Fibroblast of lung (primary cell): ENCODE data around the gene LIPF. TPM values are rescaled to one million over a fixed set of nuclear protein-coding genes. Genes with fewer than 3 reads are reported as not detected.

ENCODE experiments used
- DNase-seq, 2 donors: peaks; one replicate each; pipeline versions ENCODE4 v3.0.0 to v3.0.0-alpha.2; 2010; ENCODE audit warnings: low read depth in 2 of 2
- H2AFZ ChIP-seq: 2 replicates; pipeline ENCODE4 v1.5.1; 2012; ENCODE audit warnings: low read length, control low read depth, inconsistent platforms
- H3K27ac ChIP-seq: 2 replicates; pipeline ENCODE4 v1.5.1; 2011; ENCODE audit warnings: low read length, control low read depth; ENCODE audit not compliant: insufficient read depth
- H3K27me3 ChIP-seq: 2 replicates; pipeline ENCODE4 v1.5.1; 2011; ENCODE audit warnings: mild to moderate bottlenecking, low read length; ENCODE audit not compliant: control insufficient read depth, insufficient read depth
- H3K36me3 ChIP-seq: 2 replicates; pipeline ENCODE4 v1.5.1; 2011; ENCODE audit warnings: low read length; ENCODE audit not compliant: control insufficient read depth, insufficient read depth
- H3K4me1 ChIP-seq: 2 replicates; pipeline ENCODE4 v1.5.1; 2011; ENCODE audit warnings: low read length; ENCODE audit not compliant: control insufficient read depth, insufficient read depth; ENCODE audit errors: extremely low read depth
- H3K4me2 ChIP-seq: 2 replicates; pipeline ENCODE4 v1.5.1; 2011; ENCODE audit warnings: low read length, control low read depth; ENCODE audit not compliant: insufficient read depth; ENCODE audit errors: extremely low read depth
- H3K4me3 ChIP-seq, 4 experiments: fragments of 200-600 bp in 1 of 4; sonication (generic) in 1 of 4; replicated peaks in 1 of 4; 2 replicates each; pipeline ENCODE4 v1.5.1; 2011 to 2016; ENCODE audit warnings: low read length in 4 of 4, low read depth in 3 of 4, mild to moderate bottlenecking in 3 of 4, control low read depth in 2 of 4, inconsistent platforms in 1 of 4, mixed read lengths in 1 of 4; ENCODE audit not compliant: insufficient read depth in 1 of 4; ENCODE audit errors: control extremely low read depth in 1 of 4
- H3K79me2 ChIP-seq: 2 replicates; pipeline ENCODE4 v1.5.1; 2012; ENCODE audit warnings: mild to moderate bottlenecking, low read length, inconsistent platforms; ENCODE audit not compliant: control insufficient read depth, insufficient read depth
- H3K9ac ChIP-seq: 2 replicates; pipeline ENCODE4 v1.5.1; 2011; ENCODE audit warnings: mild to moderate bottlenecking, low read length, control low read depth; ENCODE audit not compliant: insufficient read depth
- H3K9me3 ChIP-seq: 2 replicates; pipeline ENCODE4 v1.5.1; 2012; ENCODE audit warnings: low read depth, low read length; ENCODE audit not compliant: control insufficient read depth, insufficient read depth
- H4K20me1 ChIP-seq: 2 replicates; pipeline ENCODE4 v1.5.1; 2011; ENCODE audit warnings: low read length; ENCODE audit not compliant: control insufficient read depth, insufficient read depth; ENCODE audit errors: extremely low read depth
- CTCF ChIP-seq, 2 donors: IDR thresholded peaks in 1 of 2; conservative IDR thresholded peaks in 1 of 2; 1 replicate in 1 of 2; 2 replicates in 1 of 2; pipeline ENCODE4 v1.5.1; 2011 to 2012; ENCODE audit warnings: low read length in 2 of 2, control low read depth in 1 of 2, inconsistent platforms in 1 of 2, low read depth in 1 of 2, mild to moderate bottlenecking in 1 of 2
- EZH2 ChIP-seq: IDR thresholded peaks from 2 replicates; pipeline ENCODE4 v1.5.1; 2012; ENCODE audit warnings: low read length, control low read depth, mild to moderate bottlenecking; ENCODE audit errors: missing control alignments
- polyA minus RNA-seq: library from RNA; depleted of rRNA, polyadenylated mRNA; stranded (reverse); fragments of >200 nt; gene quantifications from 2 replicates; pipeline ENCODE4 v1.2.3, GENCODE V29; 2011; ENCODE audit warnings: low replicate concordance
- polyA plus RNA-seq, 2 donors: library from polyadenylated mRNA; depleted of rRNA in 1 of 2; stranded (reverse) in 1 of 2; unstranded in 1 of 2; fragments of >200 nt; gene quantifications; 2 replicates each; pipeline ENCODE4 v1.2.1, GENCODE V29; 2011 to 2012; ENCODE audit warnings: missing spikeins in 1 of 2
- total RNA-seq: library from RNA; depleted of rRNA; stranded (reverse); fragments of >200 nt; gene quantifications from 2 replicates; pipeline ENCODE4 v1.2.1, GENCODE V29; 2014

Gene LIPF
- total RNA-seq (not detected in 2 replicates), polyA plus RNA-seq (0.05 TPM in 1 of 2 replicates, not detected in the other), polyA minus RNA-seq (not detected in 2 replicates)
- polyA plus RNA-seq (2012): not detected in 2 replicates

- H3K27ac ChIP-seq: no peak within 1 kb of the TSS
- no peaks in the 10 kb centered on the region for H4K20me1 ChIP-seq
- H3K36me3 ChIP-seq: no peaks in the 10 kb centered on the region
- no peak within 1 kb of the TSS for H3K4me2 ChIP-seq
- H3K4me3 ChIP-seq: no peak within 1 kb of the TSS
- H3K79me2 ChIP-seq: no peaks in the 10 kb centered on the region
- no peak within 1 kb of the TSS for H3K9ac ChIP-seq
- no peak within 1 kb of the TSS for H2AFZ ChIP-seq
- no peak for TF ChIP-seq CTCF (conservative IDR thresholded peaks at IDR 0.05 in 1 of 2, IDR thresholded peaks at IDR 0.05 in 1 of 2; ENCODE audit: low read depth in 1 of 2, low read length in 2 of 2)
- TF ChIP-seq EZH2: no peak
- no peaks in the 10 kb centered on the region for H3K9me3 ChIP-seq
- H3K27me3 ChIP-seq: no peaks in the 10 kb centered on the region
- peaks cover 6% of the 10 kb centered on the region for H3K4me1 ChIP-seq
- no peak for DNase-seq
Observed at GRCh38 chr10:88664142-88664541, at the start of gene LIPF. Gene LIPF (plus strand): TSS chr10:88664442. CDS start chr10:88667298, 2,856 bp downstream.

- Histone ChIP-seq H3K27ac (no peak overlapping the region), H2AFZ (no peak overlapping the region)
Observed at GRCh38 chr10:88616250-88616977, 47.8 kb upstream of the LIPF start.

More at GRCh38 chr10:88616250-88616977, 47.8 kb upstream of the LIPF start:
- Histone ChIP-seq H3K9me3 (no peaks in the 10 kb centered on the region), H3K36me3 (no peaks in the 10 kb centered on the region), H3K4me1 (no peaks in the 10 kb centered on the region), H3K27me3 (no peaks in the 10 kb centered on the region), H3K79me2 (no peaks in the 10 kb centered on the region), H3K4me3 (no peak overlapping the region), H3K9ac (no peak overlapping the region), H3K4me2 (no peak overlapping the region), H4K20me1 (no peaks in the 10 kb centered on the region)
- DNase-seq: peak in 1 of 2 donors; percentile 4
- no peak for TF ChIP-seq EZH2
- TF ChIP-seq CTCF (conservative IDR thresholded peaks at IDR 0.05 in 1 of 2, IDR thresholded peaks at IDR 0.05 in 1 of 2; ENCODE audit: low read depth in 1 of 2, low read length in 2 of 2): no peak
